GM18519 (cell line): Measurements from ENCODE around the gene ADAMTS3.

Source experiments
- ATAC-seq: cut with Tn5 transposase; IDR thresholded peaks from one replicate; pipeline ENCODE4 v1.9.1; 2021; ENCODE audit warnings: mild to moderate bottlenecking, moderate library complexity; ENCODE audit not compliant: unreplicated experiment, low FRiP score

Gene ADAMTS3

DNA sequence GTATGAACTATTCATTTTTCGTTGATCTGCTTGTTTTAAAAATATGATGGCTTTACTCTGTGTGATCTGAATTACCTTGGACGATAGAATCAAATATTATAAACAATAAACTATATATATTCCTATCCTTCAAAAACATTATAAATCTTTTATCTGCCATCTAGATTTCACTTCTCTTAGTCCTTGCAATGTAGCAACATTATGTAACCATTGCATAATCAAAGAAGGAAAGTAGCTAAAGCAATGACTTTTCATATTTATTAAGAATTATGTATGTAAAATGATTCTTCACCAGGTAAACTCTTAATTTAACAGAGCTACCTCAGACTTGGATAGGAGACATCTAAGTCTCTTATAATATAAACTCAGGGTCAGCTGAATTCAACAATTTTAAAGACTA lies 210.5 kb downstream of the ADAMTS3 start:
- ATAC-seq = no peak

DNA sequence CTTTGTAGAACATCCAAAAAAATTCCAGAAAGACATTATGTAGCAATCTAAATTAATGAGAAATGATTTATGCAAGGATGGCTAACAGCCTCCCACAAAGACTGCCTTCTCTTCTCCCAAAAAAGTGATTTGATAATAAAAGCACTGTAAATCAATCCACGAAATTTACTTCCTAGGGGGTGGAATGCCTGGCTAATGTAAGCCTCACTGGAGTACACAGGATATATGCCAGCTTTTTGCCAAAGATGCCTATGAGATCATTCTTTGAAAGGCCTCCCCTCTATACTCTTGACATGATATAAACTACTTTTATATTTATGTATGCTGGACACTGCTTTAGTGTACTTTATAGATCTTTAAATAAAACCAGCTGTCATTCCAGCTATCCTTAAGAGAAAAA lies 211.1 kb downstream of the ADAMTS3 start:
- ATAC-seq = no peak

DNA sequence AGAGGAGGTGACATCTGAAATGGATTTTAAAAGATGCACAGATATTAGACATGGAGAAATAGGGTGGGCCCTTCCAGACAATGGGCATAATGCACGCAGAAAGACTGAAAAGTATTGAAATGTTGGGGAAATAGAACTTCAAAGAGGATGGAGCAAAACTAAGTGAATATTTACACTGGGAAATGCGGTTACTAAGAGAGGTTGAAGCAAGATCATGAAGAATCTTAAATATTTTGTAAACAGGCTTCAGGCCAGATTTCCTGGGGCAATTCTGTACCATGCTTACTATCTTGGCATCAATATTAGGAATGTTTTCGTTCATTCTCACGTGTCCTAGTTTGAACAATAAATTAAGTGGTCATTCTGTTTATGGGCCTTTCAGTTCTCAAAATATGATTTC lies 216.3 kb downstream of the ADAMTS3 start:
- no peak for ATAC-seq

DNA sequence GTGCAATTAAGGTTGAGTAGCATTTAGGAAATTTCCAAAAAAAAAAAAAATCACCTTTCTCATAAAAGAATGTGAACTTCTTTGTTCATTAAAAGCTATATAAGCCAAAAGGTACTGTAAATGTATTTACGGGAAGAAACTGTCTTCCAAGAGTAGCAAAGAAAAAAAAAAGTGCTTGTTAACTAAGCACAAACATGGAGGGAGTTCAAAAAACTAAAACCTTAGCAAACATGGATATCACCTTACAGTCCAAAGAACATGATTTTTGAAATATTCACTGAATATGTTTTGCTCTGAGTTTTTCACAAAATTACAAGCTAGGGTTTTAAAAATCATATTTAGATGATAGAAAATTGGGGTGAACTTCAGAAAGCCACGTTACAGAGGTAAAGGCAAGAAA lies 217.5 kb downstream of the ADAMTS3 start:
- ATAC-seq = no peak

DNA sequence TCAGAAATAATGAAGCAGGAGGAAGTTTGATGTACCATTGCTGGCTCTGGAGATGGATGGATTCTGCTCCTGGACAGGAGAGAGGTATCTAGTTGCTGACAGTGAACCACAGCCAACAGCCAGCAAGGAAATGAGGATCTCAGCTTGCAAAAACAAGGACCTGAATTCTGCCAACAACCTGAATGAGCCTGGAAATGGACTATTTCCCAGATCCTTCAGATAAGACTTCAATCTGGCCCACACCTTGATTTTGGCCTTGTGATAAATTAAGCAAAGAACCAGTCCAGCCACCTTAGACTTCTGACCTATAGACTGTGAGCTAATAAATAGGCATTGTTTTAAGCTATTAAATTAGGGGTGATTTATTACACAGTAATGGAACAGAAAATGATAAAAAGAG lies 220.3 kb downstream of the ADAMTS3 start:
- ATAC-seq = no peak

DNA sequence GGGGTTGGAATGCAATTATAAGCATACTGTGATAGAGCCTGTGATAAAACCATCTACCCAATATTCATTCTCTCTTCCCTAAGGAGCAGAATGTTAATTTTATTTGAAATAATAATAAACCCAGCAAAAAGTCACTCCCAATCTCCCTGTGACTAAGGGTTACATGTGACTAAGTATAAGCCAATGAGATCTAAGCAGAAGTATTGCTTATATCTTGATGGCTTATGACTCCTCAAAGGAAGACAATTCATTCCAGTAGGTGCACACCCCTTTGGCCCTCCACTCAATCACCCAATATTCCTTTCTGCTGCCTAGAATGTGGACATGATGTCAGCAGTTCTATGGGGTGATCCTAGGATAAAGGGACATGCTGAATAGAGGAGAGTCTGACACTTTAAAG lies 224.6 kb downstream of the ADAMTS3 start:
- ATAC-seq = no peak

DNA sequence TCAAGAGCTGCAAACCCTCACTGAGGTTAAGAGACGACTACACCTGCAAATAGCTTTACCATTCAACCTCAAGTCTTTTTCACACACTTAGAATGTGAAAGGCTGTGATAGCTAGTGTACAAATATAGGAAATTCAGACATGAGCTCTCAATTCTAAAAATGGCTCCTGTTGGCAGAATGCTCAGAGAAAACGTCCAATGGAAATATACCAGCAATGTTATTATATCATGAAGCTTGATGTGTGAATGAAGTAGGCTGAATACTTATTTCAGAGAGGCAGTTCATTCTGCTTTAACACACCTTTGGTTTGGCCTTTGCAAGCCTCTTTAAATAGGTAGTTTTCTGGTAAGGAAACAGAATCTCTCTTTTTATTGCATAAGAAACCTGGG lies 227.6 kb downstream of the ADAMTS3 start:
- no peak for ATAC-seq

DNA sequence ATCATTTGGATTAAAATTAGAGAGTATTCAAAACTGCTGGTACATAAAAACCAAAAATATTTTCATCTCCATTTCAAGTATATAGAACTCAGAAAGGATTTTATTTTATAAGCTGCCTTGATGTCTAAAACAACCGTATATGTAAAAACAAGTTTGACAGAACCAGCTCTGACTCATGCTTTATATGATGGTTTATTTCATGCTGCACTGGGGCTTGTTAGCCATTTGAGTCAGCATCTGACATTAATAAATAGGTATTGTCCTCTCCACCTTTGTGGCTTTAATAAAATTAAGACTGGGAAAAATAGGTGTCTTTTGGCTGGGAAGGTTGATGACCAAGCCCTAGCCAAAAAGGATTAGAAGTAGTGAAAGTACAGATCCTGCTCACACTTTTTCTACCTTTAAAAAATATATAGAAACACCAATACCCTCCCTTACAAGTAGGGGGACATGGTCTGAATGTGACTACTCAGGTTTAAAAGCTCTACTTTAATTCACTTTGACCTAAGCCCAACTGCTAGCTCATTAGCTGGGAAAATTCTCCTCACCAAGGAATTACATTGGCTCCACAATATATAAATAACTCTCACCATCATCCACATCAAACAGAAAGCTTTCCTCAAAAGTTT lies 228.1 kb downstream of the ADAMTS3 start:
- ATAC-seq = no peak

DNA sequence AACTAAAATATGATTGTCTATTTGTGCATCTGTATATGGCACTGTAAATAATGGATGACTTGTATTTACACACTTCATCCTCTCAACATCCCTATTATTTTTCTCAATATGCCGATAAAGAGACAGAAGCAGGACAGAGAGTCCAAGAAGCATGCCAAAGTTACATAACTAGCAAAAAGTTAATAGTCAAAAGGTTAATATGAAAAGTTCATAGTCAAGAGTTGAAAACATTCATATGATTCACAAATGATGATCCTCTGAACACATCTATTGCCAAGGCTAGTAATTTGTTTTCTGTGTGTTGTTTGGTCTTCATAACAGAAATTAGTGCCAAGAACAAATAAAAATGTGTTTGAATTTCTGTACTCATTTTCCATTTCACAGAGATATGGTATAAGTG lies 231.0 kb downstream of the ADAMTS3 start:
- ATAC-seq = no peak

DNA sequence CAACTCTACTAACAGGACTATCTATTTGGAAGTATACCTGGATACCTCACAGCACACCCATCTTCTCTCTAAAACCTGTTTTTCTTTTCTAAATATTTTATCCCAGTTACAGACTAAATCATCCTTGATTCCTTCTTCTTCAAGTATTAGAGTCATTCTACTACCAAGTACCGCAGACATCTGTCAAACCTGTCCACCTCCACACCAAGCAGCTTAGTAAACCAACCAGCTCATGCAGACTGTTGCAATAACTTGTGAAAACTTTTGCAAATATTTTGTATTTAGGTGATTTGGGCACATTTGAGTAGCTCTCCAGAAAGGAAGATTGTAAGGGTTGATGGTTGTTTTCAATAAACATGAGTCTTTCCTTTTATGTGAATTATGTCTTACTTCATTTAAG lies 238.6 kb downstream of the ADAMTS3 start:
- no peak for ATAC-seq

DNA sequence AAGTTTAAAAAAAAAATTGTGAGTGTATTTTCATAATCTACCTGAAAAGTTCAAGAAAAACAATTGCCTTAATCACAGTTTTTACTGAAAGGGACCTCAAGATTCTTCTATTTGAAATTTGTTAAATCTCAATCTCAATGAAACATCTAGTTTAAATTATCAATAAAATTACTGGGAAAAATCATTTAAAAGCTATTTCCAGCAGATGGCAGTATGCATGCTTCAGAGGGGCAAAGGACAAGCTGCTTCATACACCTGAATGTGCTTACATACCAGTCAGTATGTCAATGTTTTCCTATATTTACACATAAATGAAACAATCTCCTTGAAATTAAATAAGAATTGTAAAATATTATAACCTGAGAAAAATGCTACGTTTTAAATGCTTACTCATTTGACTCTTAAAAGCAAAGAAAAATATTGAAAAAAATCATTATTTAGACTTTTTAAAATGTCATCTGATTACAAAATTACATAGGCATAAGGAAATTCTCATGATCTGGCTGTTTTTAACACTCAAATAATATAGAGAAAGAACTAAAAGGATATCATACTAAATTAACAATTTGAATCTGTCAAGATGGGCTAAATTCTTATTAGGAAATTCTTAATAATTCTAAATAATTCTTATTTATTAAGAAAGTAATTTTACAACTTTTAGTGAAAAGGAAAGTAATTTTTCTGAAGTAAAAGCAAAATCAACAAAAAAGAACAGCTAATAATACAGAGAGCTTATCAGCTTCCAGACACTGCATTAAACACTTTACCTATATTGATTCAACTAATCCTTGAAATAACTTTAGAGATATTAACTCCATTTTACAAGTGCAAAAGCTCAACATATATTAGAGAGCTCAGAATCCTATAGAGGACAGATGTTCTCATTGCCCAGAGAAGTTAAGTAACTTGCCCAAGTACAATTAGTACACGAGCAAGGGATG lies 242.1 kb downstream of the ADAMTS3 start:
- no peak for ATAC-seq

DNA sequence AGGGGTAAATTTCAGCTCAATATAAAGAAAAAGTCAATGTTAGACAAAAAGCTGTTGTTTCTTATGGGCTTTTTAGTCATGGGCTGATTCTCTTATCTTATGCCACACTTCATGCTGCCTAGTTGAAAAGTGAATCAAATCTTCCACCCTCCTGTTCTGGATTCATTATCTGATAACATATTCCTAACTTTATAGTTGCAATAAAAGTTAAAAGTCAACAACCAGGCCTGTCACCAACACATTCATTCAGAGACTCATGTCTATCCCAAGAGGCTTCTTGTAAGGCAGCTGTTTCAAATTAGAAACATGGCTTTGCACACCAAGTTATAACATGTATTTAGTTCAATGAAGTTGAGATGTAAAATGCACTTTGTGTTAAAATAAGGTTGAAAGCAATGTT lies 243.8 kb downstream of the ADAMTS3 start:
- no peak for ATAC-seq

DNA sequence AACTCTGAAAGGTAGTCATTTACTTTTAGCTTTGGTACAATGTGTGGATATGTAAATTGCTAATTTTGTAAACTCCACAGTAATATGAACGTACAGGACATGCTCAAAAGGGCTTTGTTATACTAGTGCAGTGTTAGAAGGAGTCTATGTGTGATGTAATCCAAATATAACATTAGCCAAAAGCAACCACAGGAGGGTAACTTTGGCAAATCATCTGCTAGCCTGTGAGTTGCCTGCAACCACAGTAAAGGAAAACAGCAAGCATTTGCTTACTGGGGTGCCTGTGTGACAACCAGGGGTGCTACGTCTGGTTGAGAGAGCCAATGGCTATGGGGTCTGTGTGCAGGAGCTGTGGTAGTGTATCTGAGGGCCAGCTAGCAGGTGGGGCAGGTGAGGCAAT lies 245.8 kb downstream of the ADAMTS3 start:
- ATAC-seq = no peak

DNA sequence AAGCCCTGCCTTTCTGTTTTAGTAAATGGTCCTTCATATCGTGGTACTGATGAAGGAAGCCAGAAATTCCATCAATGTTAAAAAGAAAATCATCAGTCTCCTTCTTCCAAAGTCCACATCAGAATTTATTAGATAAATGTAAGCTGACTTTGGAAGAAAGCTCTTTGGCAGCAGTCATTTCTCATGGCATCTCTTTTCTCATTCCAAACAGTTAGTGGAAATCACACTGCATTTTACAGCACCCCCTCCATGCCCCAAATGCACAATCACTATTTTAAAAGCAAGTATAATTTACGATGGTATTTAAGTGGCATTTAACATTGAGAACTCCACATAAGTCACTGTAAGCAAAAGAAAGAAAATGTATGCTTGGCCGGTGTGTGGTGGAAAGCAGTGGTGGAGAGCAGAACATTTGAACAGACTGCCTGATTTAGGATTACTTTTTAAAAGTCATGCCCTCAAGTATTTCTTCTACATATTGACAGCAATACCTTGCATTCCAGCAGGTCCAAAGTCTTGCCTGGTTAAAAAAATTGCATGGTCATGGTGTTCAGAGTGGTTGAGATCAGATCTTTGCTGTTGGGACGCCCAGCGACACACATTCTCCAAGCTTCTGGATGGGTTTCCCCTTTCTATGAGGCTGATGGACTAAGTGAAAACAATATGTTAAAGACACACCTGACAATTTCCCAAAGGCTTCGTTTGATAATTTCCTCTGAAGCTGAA lies 248.6 kb downstream of the ADAMTS3 start:
- ATAC-seq = no peak

DNA sequence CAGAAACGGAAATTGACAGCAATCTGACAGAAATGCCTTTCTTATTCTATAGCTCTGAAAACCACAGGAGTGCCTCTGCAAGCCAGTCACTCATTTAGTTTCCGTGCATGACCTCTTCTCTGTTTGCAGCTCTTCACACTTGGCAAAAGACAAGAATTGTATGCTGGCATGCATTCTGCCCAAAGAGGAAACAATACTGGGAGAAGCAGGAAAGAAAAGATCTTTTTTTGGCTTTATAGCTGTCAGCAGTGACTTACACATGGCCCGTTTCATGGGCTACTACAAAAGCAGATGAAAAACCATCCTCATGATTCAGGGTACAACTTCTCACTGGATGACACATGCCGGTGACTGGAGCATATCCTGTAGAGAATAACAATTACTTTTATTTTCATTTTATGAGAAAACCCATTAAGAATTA lies 249.4 kb downstream of the ADAMTS3 start:
- no peak for ATAC-seq

DNA sequence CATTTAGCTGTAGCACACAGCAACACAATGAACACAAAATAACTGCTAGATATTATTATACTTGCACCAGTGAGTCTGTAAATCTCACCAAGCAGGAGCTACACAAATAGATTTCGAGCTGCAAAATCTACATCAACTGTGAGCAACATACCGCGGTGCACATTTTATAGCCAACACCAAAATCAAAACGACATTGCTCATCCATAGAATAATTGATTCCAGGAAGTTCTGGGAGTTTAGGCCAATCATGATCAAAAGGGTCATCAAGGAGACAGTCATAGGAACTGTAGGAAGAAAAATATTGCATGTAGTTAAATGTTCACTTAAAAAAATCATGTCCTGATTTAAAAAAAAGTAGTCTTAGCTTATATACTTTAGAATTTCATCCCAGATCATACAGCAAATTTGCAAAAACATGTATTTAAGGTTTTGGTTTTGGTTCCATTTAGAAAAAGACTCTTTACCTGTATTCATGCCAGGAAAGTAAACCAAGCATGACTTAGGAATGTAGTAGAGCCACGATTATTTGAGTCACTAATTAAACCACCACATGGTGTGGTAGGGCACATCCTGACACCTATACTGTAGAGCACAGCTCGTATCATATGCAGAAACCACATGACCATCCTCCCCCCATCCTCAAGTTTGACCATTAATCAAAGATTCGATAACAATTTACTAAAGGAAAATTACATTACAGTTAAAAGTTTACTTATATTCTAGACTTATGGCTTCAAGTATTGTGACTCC lies 250.4 kb downstream of the ADAMTS3 start:
- ATAC-seq = no peak

DNA sequence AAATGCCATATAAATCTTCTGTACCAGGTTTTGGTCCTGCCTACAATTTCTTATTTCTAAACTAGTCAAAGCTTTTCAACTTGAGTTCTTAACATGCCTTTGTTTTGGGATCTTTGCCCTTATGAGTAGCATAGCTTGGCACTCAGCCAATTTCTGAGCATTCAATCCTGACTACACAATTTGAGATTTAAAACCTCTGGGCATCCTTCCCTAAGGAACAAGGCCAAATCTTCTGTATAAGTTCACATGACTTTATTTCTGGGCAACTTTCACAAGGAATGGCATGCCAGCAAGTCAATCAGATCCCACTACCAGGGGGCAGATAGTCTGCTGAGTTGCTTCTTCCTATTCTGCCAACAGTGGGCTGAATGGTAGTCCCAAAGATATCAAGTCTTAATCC lies 254.2 kb downstream of the ADAMTS3 start:
- ATAC-seq = no peak

DNA sequence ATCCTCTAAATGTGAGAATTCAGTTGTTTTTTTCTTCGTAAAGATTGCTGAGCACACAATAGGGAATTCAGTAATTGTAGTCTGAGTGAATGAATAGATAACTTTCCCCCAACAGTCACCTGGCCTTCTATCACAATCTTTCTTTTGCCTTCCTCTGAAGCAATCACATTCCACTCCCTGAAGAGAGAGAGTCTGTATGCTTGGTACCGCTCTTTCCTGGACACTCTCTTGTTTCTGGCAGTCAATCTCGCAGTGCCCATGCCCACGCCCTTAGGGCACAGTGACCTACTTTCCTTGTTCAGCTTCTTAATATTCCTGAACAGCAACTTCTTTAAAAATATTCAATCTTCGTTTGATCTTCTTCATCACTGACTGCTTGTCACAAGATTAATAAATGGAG lies 255.9 kb downstream of the ADAMTS3 start:
- no peak for ATAC-seq

DNA sequence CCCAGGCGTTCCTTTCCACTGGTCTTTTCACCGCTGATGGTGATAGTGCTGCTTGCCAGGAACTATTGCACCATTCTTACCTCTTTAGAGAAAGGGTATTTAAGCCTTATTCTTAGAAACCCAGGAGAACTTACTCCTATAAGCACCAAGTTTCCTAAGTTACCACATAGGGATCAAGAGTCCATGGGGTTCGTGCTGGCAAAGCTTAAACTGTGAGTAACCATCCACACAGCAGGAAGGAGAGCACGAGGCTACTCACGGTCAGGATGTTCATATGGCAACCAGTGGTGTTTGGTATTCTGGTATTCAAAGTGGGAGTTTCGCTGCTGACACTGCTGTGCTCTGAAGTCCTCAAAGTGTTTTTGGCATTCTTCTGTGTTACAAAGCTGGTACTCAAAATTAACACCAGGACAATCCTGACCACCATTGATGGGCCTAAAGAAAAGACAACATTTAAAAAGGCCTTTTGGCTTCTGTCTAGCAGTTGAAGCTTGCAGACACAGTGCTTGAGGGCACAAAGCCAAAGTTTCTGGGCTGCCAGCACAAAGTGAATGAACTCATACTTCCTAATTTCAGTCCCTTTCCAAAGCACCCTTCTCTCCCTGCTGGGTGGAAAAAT lies 256.9 kb downstream of the ADAMTS3 start:
- ATAC-seq = no peak

DNA sequence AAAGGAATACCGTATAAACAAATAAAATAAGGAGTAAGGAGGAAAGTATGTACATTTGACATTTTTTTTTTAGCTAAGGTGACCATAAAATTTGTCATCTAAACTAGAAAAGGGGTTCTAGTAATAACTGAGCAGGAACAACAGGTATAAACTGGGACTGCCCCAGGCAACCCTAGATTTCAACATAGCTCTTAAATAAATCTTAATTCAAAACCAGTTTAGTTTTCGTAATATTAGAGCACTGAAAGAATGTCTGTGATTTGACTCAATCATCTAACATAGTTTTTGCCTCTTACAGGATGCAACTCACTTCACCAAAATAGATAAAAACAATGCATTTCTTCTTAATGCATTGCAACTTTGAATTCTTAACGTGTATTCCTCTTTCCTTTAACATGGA lies 257.7 kb downstream of the ADAMTS3 start:
- no peak for ATAC-seq
